Measurements from ENCODE around the gene SLC16A11. TPM values are rescaled to one million over a fixed set of nuclear protein-coding genes. Genes with fewer than 3 reads are reported as not detected.

SLC16A11 gene
- total and polyA plus RNA-seq, 9 of the 15 experiments (the other 6 are each of a cell fraction or from before 2014, with no cell fraction given): not detected

DNA sequence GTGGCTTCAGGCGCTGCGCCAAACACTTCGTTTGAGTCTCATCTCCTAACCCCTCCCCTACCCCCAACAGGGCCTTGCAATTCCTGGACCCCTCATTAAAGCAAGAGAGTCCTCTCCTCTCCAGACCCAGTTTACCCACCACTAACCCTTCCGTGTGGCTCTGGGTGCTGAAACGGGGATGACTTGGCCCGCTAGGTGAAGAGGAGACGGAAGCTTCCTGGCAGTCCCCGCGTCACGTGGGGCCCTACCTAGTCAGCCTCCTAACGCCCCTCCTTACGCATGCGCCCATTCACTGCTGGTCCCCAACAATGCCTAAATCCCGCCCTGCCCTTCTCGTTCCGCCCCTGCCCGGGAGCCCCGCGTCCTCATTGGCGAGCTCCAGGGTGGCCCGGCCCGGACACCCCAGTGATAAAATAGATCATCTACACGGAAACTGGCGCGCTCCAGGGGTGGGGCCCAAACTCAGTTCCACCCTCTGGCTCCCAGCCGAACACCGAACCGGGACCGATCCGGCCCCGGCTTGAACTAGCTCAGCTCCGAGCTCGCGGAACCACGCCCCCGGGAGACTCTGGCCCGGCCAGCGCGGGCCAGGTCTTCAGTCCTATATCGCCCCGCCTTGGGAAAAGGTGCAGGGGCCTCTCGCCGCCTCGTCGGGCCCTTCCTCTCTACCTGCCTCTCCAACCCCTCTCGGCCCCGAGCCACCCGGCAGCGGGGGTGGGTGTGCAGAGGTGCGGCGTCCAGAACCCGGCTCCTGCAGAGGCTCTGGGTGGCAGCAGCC, 8.1 kb downstream of the SLC16A11 start, which contains the start of gene SLC16A13 (continued):
- peak; percentile 41; the same call in 1 of the 2 replicates for TF ChIP-seq LCOR (CRISPR knock-in tag; IDR thresholded peaks at IDR 0.05)
- TF ChIP-seq CBFA2T3 (IDR thresholded peaks at IDR 0.05): no peak
- no peak for TF ChIP-seq SREBF1 (IDR thresholded peaks at IDR 0.05; ENCODE audit: borderline replicate concordance, low read depth, low read length)
- TF ChIP-seq ZNF551 (CRISPR knock-in tag; IDR thresholded peaks at IDR 0.05): no peak
- no peak for TF ChIP-seq ZEB2 (IDR thresholded peaks at IDR 0.05)
- no peak for TF ChIP-seq CSDE1 (IDR thresholded peaks at IDR 0.05)
- TF ChIP-seq TCF7L2 (IDR thresholded peaks at IDR 0.05; ENCODE audit: low read depth, low read length): no peak

DNA sequence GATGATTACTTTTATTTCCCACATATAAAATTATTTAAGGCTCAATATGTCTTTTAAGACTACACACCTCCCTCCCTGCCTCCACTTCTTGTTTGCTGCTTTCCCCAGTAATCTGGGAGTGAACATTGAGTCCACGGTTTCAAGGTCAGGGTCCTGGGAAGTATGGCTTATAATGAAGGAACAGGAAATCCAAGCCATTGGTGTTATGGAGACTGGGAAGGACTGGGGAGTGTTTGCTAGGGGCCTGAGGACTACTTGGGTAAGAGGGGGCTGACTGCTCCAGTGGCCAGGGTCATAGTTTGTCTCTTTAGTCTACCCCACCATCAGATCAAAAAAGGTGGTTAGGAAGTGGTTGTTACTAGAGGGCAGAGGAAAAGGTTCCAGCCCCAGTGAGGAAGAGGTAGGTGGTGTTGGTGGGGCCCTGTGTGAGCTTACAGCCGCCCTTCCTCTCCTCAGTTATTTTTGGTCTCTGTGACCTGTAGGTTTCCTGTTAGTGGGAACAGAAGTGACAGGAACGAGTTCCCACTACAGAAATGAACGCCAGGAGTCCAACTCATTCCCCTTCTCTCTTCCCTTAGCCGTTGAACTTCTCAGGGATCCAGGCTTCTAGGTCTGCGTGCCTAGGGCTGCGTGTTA, 8.8 kb downstream of the SLC16A11 start:
- CTCF ChIA-PET (ENCODE audit: low intra/inter-chr PET ratio): no interaction called here
- H3K9ac ChIP-seq (ENCODE audit: insufficient read depth in 1 of 2, low read depth in 2 of 2, low read length in 2 of 2): peak overlapping the region; percentile 85 to 94
- H3K79me2 ChIP-seq (ENCODE audit: control insufficient read depth, insufficient read depth, low read length): peaks cover 21% of the 10 kb centered on the region
- peak; percentile 11 for FAIRE-seq
- no peaks in the 10 kb centered on the region for H3K9me3 ChIP-seq (replicated peaks; ENCODE audit: control insufficient read depth, insufficient read depth, low read depth, low read length)
- no peak for DNase-seq (ENCODE audit: extremely low read depth in 1 of 4, low spot score in 3 of 4)
- in situ Hi-C loops (cut with MboI): loop anchor here (25.0 kb wide), 1 partner anchor 527 kb away; the partner anchor contains the start of genes SENP3 and TNFSF13
- BruUV-seq (replicated peaks): TSS peak; percentile 98
- H3K27me3 ChIP-seq (ENCODE audit: control insufficient read depth in 2 of 2, insufficient read depth in 2 of 2, low read length in 2 of 2): no peaks in the 10 kb centered on the region
- no peaks in the 10 kb centered on the region for H4K20me1 ChIP-seq (replicated peaks; ENCODE audit: control insufficient read depth, insufficient read depth, low read length)
- H3K4me3 ChIP-seq: peak overlapping the region; percentile 77
- WGBS (ENCODE audit: insufficient coverage, low coverage, missing lambda C conversion rate): 3% methylated on average over 5 of the region's 7 CpGs
- POLR2A ChIA-PET: interaction anchor here (0.5 to 1.3 kb wide), 5 partner anchors 7 to 898 kb away, joined by 3 to 10 read pairs (median 5); partner anchors contain the start of genes RNASEK and SLC16A11
- H3K9me1 ChIP-seq (ENCODE audit: control insufficient read depth, insufficient read depth, low read length): no peaks in the 10 kb centered on the region
- H3K4me2 ChIP-seq (ENCODE audit: insufficient read depth, low read length): peak overlapping the region; percentile 91
- peaks cover 11 to 20% of the 10 kb centered on the region in 2 experiments; a peak in 4 of 5 replicates for H3K4me1 ChIP-seq (replicated peaks in 1 of 2; ENCODE audit: control insufficient read depth in 2 of 2, insufficient read depth in 2 of 2, low read length in 2 of 2)
- intact Hi-C loops (cut with micrococcal nuclease): no loop called here
- peak; percentile 51 for ATAC-seq
- H2AFZ ChIP-seq (ENCODE audit: low read depth, low read length): peak overlapping the region; percentile 87
- H3K27ac ChIP-seq (ENCODE audit: extremely low read depth, low read depth, low read length): peak overlapping the region; percentile 90
- no peaks in the 10 kb centered on the region for H3K36me3 ChIP-seq (ENCODE audit: control insufficient read depth, insufficient read depth, low read length)
- TF ChIP-seq NFIX (CRISPR knock-in tag; IDR thresholded peaks at IDR 0.05; ENCODE audit: low read depth): no peak
- TF ChIP-seq, protein P1, sequence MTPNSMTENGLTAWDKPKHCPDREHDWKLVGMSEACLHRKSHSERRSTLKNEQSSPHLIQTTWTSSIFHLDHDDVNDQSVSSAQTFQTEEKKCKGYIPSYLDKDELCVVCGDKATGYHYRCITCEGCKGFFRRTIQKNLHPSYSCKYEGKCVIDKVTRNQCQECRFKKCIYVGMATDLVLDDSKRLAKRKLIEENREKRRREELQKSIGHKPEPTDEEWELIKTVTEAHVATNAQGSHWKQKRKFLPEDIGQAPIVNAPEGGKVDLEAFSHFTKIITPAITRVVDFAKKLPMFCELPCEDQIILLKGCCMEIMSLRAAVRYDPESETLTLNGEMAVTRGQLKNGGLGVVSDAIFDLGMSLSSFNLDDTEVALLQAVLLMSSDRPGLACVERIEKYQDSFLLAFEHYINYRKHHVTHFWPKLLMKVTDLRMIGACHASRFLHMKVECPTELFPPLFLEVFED (CRISPR knock-in tag; conservative IDR thresholded peaks at IDR 0.05): peak; percentile 59; the same call in 1 of the 2 replicates
- no peak for TF ChIP-seq ARNT (IDR thresholded peaks at IDR 0.05)
- no peak for TF ChIP-seq CC2D1A (IDR thresholded peaks at IDR 0.05)
- 0 out of 4 replicates have a peak, but pooled peaks of 1 of the 2 experiments have one; percentile 25 for TF ChIP-seq MAZ (CRISPR knock-in tag; conservative IDR thresholded peaks at IDR 0.05 in 1 of 2, IDR thresholded peaks at IDR 0.05 in 1 of 2)
- no peak for TF ChIP-seq L3MBTL2 (IDR thresholded peaks at IDR 0.05)
- TF ChIP-seq FOXA1 (IDR thresholded peaks at IDR 0.05; ENCODE audit: borderline replicate concordance): no peak
- TF ChIP-seq STAG1 (CRISPR knock-in tag; IDR thresholded peaks at IDR 0.05; ENCODE audit: borderline replicate concordance): 0 out of 2 replicates have a peak, but pooled peaks have one; percentile 8
- TF ChIP-seq, protein P2, sequence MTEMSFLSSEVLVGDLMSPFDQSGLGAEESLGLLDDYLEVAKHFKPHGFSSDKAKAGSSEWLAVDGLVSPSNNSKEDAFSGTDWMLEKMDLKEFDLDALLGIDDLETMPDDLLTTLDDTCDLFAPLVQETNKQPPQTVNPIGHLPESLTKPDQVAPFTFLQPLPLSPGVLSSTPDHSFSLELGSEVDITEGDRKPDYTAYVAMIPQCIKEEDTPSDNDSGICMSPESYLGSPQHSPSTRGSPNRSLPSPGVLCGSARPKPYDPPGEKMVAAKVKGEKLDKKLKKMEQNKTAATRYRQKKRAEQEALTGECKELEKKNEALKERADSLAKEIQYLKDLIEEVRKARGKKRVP (CRISPR knock-in tag; IDR thresholded peaks at IDR 0.05): no peak
- no peak for TF ChIP-seq IRF2 (CRISPR knock-in tag; IDR thresholded peaks at IDR 0.05)
- TF ChIP-seq PTTG1 (tag; IDR thresholded peaks at IDR 0.05; ENCODE audit: low read depth): no peak
- peak; percentile 59; the same call in 1 of the 2 replicates for TF ChIP-seq NFRKB (IDR thresholded peaks at IDR 0.05; ENCODE audit: low read depth)
- no peak for TF ChIP-seq NCOA6 (IDR thresholded peaks at IDR 0.05)
